ENCODE results near the gene KCNK5. TPM values are rescaled to one million over a fixed set of nuclear protein-coding genes. Genes with fewer than 3 reads are reported as not detected.

Gene KCNK5
- total and polyA plus RNA-seq, 2 donors: 2.6 to 3.9 TPM

- WGBS: 81% methylated on average over 3 of the region's 3 CpGs
- H3K27me3 ChIP-seq (ENCODE audit: control insufficient read depth in 2 of 2, insufficient read depth in 1 of 2, low read length in 1 of 2): peaks cover 0 to 12% of the 10 kb centered on the region in 2 donors
- peaks cover 39 to 60% of the 10 kb centered on the region in 2 donors for H3K4me1 ChIP-seq (ENCODE audit: control insufficient read depth in 2 of 2, insufficient read depth in 2 of 2, low read length in 2 of 2)
- H3K9me3 ChIP-seq (ENCODE audit: control insufficient read depth in 2 of 2, insufficient read depth in 1 of 2, low read length in 1 of 2): no peaks in the 10 kb centered on the region
- peaks cover 0 to 3% of the 10 kb centered on the region in 2 donors for H3K36me3 ChIP-seq (ENCODE audit: control insufficient read depth in 2 of 2, insufficient read depth in 2 of 2, low read length in 1 of 2)
- H3K27ac ChIP-seq (ENCODE audit: low read depth in 1 of 2, low read length in 1 of 2): peak overlapping the region in 1 of 2 donors; percentile 74
- H3K4me3 ChIP-seq (ENCODE audit: low read length in 2 of 2): no peak overlapping the region
- DNase-seq (ENCODE audit: low read depth in 6 of 9, low spot score in 9 of 9): peak in 3 of 9 donors; percentile 38 to 68 (median 42)
Observed at GRCh38 chr6:39230654-39231035, 1.4 kb upstream of the KCNK5 start.

GRCh38 chr6:39228111-39228971 lies 934 bp downstream of the KCNK5 start:
- H3K4me3 ChIP-seq (ENCODE audit: low read length in 2 of 2): peak overlapping the region; percentile 50 to 75
- H3K27me3 ChIP-seq (ENCODE audit: control insufficient read depth in 2 of 2, insufficient read depth in 1 of 2, low read length in 1 of 2): peaks cover 0 to 12% of the 10 kb centered on the region in 2 donors
- no peaks in the 10 kb centered on the region for H3K9me3 ChIP-seq (ENCODE audit: control insufficient read depth in 2 of 2, insufficient read depth in 1 of 2, low read length in 1 of 2)
- peaks cover 44 to 81% of the 10 kb centered on the region in 2 donors for H3K4me1 ChIP-seq (ENCODE audit: control insufficient read depth in 2 of 2, insufficient read depth in 2 of 2, low read length in 2 of 2)
- DNase-seq (ENCODE audit: low read depth in 6 of 9, low spot score in 9 of 9): peak in 1 of 9 donors; percentile 30
- 48% methylated on average over 41 of the region's 41 CpGs for WGBS
- H3K27ac ChIP-seq (ENCODE audit: low read depth in 1 of 2, low read length in 1 of 2): peak overlapping the region in 1 of 2 donors; percentile 86
- peaks cover 0 to 7% of the 10 kb centered on the region in 2 donors for H3K36me3 ChIP-seq (ENCODE audit: control insufficient read depth in 2 of 2, insufficient read depth in 2 of 2, low read length in 1 of 2)

GRCh38 chr6:39227476-39227875 lies 1.8 kb downstream of the KCNK5 start:
- Histone ChIP-seq H3K27ac (ENCODE audit: low read depth in 1 of 2, low read length in 1 of 2) (peak overlapping the region in 1 of 2 donors; percentile 86), H3K4me1 (ENCODE audit: control insufficient read depth in 2 of 2, insufficient read depth in 2 of 2, low read length in 2 of 2) (peaks cover 44 to 85% of the 10 kb centered on the region in 2 donors)

GRCh38 chr6:39226639-39227329 lies 2.5 kb downstream of the KCNK5 start:
- H3K4me3 ChIP-seq (ENCODE audit: low read length in 2 of 2): peak overlapping the region in 1 of 2 donors; percentile 75
- DNase-seq (ENCODE audit: low read depth in 6 of 9, low spot score in 9 of 9): no peak
- peaks cover 0 to 12% of the 10 kb centered on the region in 2 donors for H3K27me3 ChIP-seq (ENCODE audit: control insufficient read depth in 2 of 2, insufficient read depth in 1 of 2, low read length in 1 of 2)
- H3K9me3 ChIP-seq (ENCODE audit: control insufficient read depth in 2 of 2, insufficient read depth in 1 of 2, low read length in 1 of 2): peaks cover 0 to 2% of the 10 kb centered on the region in 2 donors
- H3K4me1 ChIP-seq (ENCODE audit: control insufficient read depth in 2 of 2, insufficient read depth in 2 of 2, low read length in 2 of 2): peaks cover 44 to 92% of the 10 kb centered on the region in 2 donors
- H3K36me3 ChIP-seq (ENCODE audit: control insufficient read depth in 2 of 2, insufficient read depth in 2 of 2, low read length in 1 of 2): peaks cover 0 to 7% of the 10 kb centered on the region in 2 donors
- peak overlapping the region; percentile 2 to 86 for H3K27ac ChIP-seq (ENCODE audit: low read depth in 1 of 2, low read length in 1 of 2)
- WGBS: 75% methylated on average over 10 of the region's 10 CpGs

More at GRCh38 chr6:39227476-39227875, 1.8 kb downstream of the KCNK5 start:
- Histone ChIP-seq H3K36me3 (ENCODE audit: control insufficient read depth in 2 of 2, insufficient read depth in 2 of 2, low read length in 1 of 2) (peaks cover 0 to 7% of the 10 kb centered on the region in 2 donors), H3K4me3 (ENCODE audit: low read length in 2 of 2) (peak overlapping the region in 1 of 2 donors; percentile 75), H3K9me3 (ENCODE audit: control insufficient read depth in 2 of 2, insufficient read depth in 1 of 2, low read length in 1 of 2) (peaks cover 0 to 2% of the 10 kb centered on the region in 2 donors), H3K27me3 (ENCODE audit: control insufficient read depth in 2 of 2, insufficient read depth in 1 of 2, low read length in 1 of 2) (peaks cover 0 to 12% of the 10 kb centered on the region in 2 donors)
- WGBS: 89% methylated on average over 9 of the region's 9 CpGs
- DNase-seq (ENCODE audit: low read depth in 6 of 9, low spot score in 9 of 9): no peak

GRCh38 chr6:39225946-39226437 lies 3.3 kb downstream of the KCNK5 start:
- peak overlapping the region in 1 of 2 donors; percentile 75 for H3K4me3 ChIP-seq (ENCODE audit: low read length in 2 of 2)
- 20% methylated on average over 6 of the region's 6 CpGs for WGBS
- H3K36me3 ChIP-seq (ENCODE audit: control insufficient read depth in 2 of 2, insufficient read depth in 2 of 2, low read length in 1 of 2): peaks cover 0 to 12% of the 10 kb centered on the region in 2 donors
- peak overlapping the region; percentile 36 to 86 for H3K27ac ChIP-seq (ENCODE audit: low read depth in 1 of 2, low read length in 1 of 2)
- H3K27me3 ChIP-seq (ENCODE audit: control insufficient read depth in 2 of 2, insufficient read depth in 1 of 2, low read length in 1 of 2): peaks cover 0 to 12% of the 10 kb centered on the region in 2 donors
- H3K9me3 ChIP-seq (ENCODE audit: control insufficient read depth in 2 of 2, insufficient read depth in 1 of 2, low read length in 1 of 2): peaks cover 0 to 2% of the 10 kb centered on the region in 2 donors
- DNase-seq (ENCODE audit: low read depth in 6 of 9, low spot score in 9 of 9): peak in 6 of 9 donors; percentile 46 to 85 (median 71)
- H3K4me1 ChIP-seq (ENCODE audit: control insufficient read depth in 2 of 2, insufficient read depth in 2 of 2, low read length in 2 of 2): peaks cover 43 to 92% of the 10 kb centered on the region in 2 donors

- 97% methylated on average over 4 of the region's 4 CpGs for WGBS
- H3K4me1 ChIP-seq (ENCODE audit: control insufficient read depth in 2 of 2, insufficient read depth in 2 of 2, low read length in 2 of 2): peaks cover 38 to 92% of the 10 kb centered on the region in 2 donors
- peaks cover 0 to 17% of the 10 kb centered on the region in 2 donors for H3K36me3 ChIP-seq (ENCODE audit: control insufficient read depth in 2 of 2, insufficient read depth in 2 of 2, low read length in 1 of 2)
- no peak for DNase-seq (ENCODE audit: low read depth in 6 of 9, low spot score in 9 of 9)
- peaks cover 0 to 12% of the 10 kb centered on the region in 2 donors for H3K27me3 ChIP-seq (ENCODE audit: control insufficient read depth in 2 of 2, insufficient read depth in 1 of 2, low read length in 1 of 2)
- peak overlapping the region in 1 of 2 donors; percentile 86 for H3K27ac ChIP-seq (ENCODE audit: low read depth in 1 of 2, low read length in 1 of 2)
- H3K9me3 ChIP-seq (ENCODE audit: control insufficient read depth in 2 of 2, insufficient read depth in 1 of 2, low read length in 1 of 2): peaks cover 0 to 2% of the 10 kb centered on the region in 2 donors
- no peak overlapping the region for H3K4me3 ChIP-seq (ENCODE audit: low read length in 2 of 2)
Observed at GRCh38 chr6:39225543-39225942, 3.7 kb downstream of the KCNK5 start.

- Histone ChIP-seq H3K9me3 (ENCODE audit: control insufficient read depth in 2 of 2, insufficient read depth in 1 of 2, low read length in 1 of 2) (peaks cover 0 to 2% of the 10 kb centered on the region in 2 donors), H3K36me3 (ENCODE audit: control insufficient read depth in 2 of 2, insufficient read depth in 2 of 2, low read length in 1 of 2) (peaks cover 0 to 17% of the 10 kb centered on the region in 2 donors), H3K4me1 (ENCODE audit: control insufficient read depth in 2 of 2, insufficient read depth in 2 of 2, low read length in 2 of 2) (peaks cover 33 to 92% of the 10 kb centered on the region in 2 donors), H3K27ac (ENCODE audit: low read depth in 1 of 2, low read length in 1 of 2) (no peak overlapping the region), H3K27me3 (ENCODE audit: control insufficient read depth in 2 of 2, insufficient read depth in 1 of 2, low read length in 1 of 2) (peaks cover 0 to 12% of the 10 kb centered on the region in 2 donors), H3K4me3 (ENCODE audit: low read length in 2 of 2) (no peak overlapping the region)
- no peak for DNase-seq (ENCODE audit: low read depth in 6 of 9, low spot score in 9 of 9)
- 98% methylated on average over 5 of the region's 5 CpGs for WGBS
Observed at GRCh38 chr6:39224523-39225182, 4.6 kb downstream of the KCNK5 start.

GRCh38 chr6:39224011-39224410 lies 5.3 kb downstream of the KCNK5 start:
- DNase-seq (ENCODE audit: low read depth in 6 of 9, low spot score in 9 of 9): no peak
- WGBS: 96% methylated on average over 2 of the region's 2 CpGs
- H3K36me3 ChIP-seq (ENCODE audit: control insufficient read depth in 2 of 2, insufficient read depth in 2 of 2, low read length in 1 of 2): peaks cover 0 to 17% of the 10 kb centered on the region in 2 donors
- H3K27ac ChIP-seq (ENCODE audit: low read depth in 1 of 2, low read length in 1 of 2): peak overlapping the region in 1 of 2 donors; percentile 34
- peaks cover 0 to 10% of the 10 kb centered on the region in 2 donors for H3K27me3 ChIP-seq (ENCODE audit: control insufficient read depth in 2 of 2, insufficient read depth in 1 of 2, low read length in 1 of 2)
- H3K4me3 ChIP-seq (ENCODE audit: low read length in 2 of 2): no peak overlapping the region
- H3K4me1 ChIP-seq (ENCODE audit: control insufficient read depth in 2 of 2, insufficient read depth in 2 of 2, low read length in 2 of 2): peaks cover 29 to 94% of the 10 kb centered on the region in 2 donors
- peaks cover 0 to 2% of the 10 kb centered on the region in 2 donors for H3K9me3 ChIP-seq (ENCODE audit: control insufficient read depth in 2 of 2, insufficient read depth in 1 of 2, low read length in 1 of 2)
